Sigmoid colon (tissue), 4 donors: Measurements from ENCODE around the gene BOC.

Experiments used
- EP300 ChIP-seq, 4 donors: sonication (generic); formaldehyde crosslinking; IDR thresholded peaks; one replicate each; pipeline ENCODE4 v1.6.1; 2017; ENCODE audit warnings: antibody characterized with exemption in 4 of 4
- POLR2A ChIP-seq, 2 donors: fragments of 450-650 bp; IDR thresholded peaks; one replicate each; pipeline ENCODE4 v1.6.1; 2016; ENCODE audit warnings: antibody characterized with exemption in 2 of 2, mild to moderate bottlenecking in 2 of 2, moderate library complexity in 2 of 2
- TF ChIP-seq, protein P1 (sequence below), 4 experiments: fragments of 450-650 bp in 3 of 4; fragments of 200-600 bp in 1 of 4; IDR thresholded peaks; one replicate each; pipeline ENCODE4 v1.5.1; 2016 to 2019; ENCODE audit warnings: antibody characterized with exemption in 4 of 4, mild to moderate bottlenecking in 3 of 4, moderate library complexity in 2 of 4

- TF ChIP-seq, protein P1, sequence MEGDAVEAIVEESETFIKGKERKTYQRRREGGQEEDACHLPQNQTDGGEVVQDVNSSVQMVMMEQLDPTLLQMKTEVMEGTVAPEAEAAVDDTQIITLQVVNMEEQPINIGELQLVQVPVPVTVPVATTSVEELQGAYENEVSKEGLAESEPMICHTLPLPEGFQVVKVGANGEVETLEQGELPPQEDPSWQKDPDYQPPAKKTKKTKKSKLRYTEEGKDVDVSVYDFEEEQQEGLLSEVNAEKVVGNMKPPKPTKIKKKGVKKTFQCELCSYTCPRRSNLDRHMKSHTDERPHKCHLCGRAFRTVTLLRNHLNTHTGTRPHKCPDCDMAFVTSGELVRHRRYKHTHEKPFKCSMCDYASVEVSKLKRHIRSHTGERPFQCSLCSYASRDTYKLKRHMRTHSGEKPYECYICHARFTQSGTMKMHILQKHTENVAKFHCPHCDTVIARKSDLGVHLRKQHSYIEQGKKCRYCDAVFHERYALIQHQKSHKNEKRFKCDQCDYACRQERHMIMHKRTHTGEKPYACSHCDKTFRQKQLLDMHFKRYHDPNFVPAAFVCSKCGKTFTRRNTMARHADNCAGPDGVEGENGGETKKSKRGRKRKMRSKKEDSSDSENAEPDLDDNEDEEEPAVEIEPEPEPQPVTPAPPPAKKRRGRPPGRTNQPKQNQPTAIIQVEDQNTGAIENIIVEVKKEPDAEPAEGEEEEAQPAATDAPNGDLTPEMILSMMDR (IDR thresholded peaks at IDR 0.05), result no peak
- no peak for TF ChIP-seq EP300 (IDR thresholded peaks at IDR 0.05)
- TF ChIP-seq POLR2A (IDR thresholded peaks at IDR 0.05), result no peak
Observed at GRCh38 chr3:113277941-113278598, 66.7 kb downstream of the BOC start.
